IPS DF 4.7 (cell line): ENCODE data around the gene BTG2.
"Not testable (repeated sequence)": the region's sequence is repeated elsewhere in the genome, so short reads cannot be mapped to it uniquely, and the experiment has no call there.

ENCODE experiments used
- DNase-seq: peaks from one replicate; pipeline ENCODE4 v3.0.0-alpha.2; 2013; ENCODE audit warnings: low spot score; ENCODE audit errors: extremely low read depth

The BTG2 gene

DNA sequence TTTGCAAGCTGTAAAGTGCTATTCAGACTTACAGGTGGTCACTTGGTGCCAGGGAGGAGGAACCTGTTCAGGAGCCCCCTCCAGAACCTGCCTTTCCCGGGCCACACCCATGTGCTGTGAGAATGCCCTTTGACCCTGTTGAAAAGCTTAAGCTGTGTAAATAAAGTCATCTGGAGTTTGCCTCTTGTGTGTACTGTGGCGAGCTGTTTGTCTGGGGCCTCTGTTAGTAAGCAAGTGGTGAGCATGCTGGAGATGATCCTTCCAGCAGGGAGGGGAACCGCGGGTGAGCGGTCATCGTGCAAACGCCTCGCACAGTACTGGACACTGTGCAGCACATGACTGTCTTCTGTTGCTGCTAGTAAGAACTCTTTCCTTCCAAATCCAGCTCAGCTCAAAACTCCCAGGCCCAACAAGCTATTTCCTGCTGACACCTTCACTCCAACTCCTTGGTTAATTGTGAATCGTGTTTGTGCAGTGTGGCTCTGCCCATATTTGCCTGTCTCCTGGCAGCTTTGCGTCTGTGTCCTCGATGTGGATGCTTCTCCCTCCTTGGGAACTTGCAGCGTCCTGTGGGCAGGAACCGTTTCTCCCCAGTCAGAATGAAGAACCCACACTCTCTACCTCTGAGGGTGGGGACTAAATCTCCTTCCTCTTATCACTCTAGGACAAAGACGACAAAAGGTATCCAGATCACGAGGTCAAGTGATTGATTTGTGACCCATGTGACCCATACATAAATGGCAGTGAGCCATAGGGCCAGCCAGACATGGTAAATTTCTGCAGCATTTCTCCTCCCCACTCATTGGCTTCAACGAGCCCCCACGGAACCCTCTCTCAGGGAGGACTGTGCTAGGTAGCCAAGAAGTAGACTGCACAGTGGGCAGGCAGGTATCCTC lies 13.9 kb upstream of the BTG2 start:
- DNase-seq: no peak

DNA sequence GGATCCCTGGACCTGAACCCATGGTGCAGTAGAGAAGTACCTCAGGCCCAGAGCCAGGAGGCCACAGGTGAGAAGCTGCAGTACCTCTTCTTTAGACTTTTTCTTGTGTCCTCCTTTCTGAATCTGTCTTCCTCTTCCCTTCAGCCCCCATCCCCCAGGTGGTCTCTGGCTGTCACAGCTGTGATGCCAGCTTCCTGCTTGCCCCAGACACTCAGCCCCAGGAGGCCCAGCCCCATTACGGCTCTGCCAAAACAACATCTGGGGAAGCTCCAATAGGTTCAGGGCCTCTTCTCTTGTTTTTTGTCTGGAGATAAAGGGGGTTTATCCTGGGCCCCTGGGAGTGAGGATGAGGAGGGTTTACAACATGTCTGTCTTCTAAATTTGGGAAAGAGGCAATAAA lies 9.5 kb upstream of the BTG2 start:
- DNase-seq: no peak

DNA sequence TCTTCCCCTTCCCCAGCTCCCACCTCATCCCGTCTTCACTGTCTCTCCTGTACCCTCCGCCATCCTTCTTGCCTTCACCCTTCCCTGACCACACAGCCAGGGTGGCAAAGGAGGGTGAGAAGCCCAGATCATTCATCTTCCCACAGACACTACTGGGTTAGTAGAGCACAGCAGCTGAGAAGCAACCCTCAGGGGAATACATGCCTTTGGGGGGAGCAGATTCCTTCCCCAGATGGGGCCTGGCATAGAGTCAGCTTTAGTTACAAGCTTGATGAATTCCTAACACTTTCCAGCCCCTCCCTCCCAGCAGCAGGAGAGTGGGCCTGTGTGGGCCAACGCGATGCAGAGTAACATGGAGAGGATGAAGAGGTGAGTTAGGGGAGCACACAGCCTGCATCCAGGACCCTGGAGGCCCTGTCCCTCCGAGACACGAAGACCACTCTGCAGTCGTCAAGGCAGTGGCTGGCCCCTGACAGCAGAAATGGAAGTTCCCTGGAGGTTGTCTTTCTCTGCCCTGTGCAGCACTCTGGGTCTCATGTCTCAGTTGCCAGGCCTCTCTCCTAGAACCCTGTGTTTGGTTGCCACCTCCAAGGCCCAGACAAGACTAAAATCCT lies 8.8 kb upstream of the BTG2 start:
- no peak for DNase-seq

DNA sequence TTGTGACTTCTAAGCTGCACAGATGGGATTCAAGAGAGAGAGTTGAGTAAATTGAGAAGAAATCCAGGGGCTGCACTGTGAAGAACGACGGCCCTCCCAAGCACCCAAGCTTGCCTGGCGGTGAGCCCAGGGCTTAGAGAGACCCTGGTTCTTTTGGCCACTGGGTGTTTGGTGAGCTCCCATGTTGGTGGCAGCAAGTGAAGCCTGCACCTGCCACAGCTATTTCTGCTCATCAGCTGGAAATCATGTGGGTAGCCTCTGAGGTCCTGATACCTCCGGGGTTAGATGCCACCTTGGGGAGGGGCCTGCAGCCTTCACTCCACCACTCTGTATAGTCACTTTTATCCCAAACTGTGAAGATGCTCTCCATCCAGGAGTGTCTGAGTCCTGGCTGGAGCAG lies 6.2 kb upstream of the BTG2 start:
- DNase-seq: no peak

DNA sequence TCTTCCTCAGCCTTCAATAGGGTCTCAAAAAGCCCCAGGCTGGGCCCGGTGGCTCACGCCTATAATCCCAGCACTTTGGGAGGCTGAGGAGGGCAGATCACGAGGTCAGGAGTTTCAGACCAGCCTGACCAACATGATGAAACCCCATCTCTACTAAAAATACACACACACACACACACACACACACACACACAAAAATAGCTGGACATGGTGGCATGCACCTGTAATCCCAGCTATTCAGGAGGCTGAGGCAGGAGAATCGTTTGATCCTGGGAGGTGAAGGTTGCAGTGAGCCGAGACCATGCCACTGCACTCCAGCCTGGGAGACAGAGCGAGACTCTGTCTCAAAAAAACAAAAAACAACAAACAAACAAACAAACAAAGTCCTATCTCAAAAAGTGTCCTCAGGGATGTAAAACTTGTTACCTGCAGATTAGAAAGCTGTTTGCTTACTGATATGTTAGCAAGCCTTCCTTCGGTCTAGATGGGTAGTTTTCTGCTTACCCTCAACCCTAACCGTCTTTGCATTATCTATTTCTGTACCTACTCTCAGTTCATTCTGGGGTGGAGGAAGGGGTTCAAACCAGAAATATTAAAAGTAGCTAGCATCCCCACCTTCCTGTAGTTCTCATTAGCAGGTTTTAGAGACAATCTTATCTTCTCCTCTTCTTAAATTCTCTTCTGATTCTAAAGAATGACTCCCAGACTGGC lies 5.4 kb upstream of the BTG2 start:
- not testable (repeated sequence) for DNase-seq

DNA sequence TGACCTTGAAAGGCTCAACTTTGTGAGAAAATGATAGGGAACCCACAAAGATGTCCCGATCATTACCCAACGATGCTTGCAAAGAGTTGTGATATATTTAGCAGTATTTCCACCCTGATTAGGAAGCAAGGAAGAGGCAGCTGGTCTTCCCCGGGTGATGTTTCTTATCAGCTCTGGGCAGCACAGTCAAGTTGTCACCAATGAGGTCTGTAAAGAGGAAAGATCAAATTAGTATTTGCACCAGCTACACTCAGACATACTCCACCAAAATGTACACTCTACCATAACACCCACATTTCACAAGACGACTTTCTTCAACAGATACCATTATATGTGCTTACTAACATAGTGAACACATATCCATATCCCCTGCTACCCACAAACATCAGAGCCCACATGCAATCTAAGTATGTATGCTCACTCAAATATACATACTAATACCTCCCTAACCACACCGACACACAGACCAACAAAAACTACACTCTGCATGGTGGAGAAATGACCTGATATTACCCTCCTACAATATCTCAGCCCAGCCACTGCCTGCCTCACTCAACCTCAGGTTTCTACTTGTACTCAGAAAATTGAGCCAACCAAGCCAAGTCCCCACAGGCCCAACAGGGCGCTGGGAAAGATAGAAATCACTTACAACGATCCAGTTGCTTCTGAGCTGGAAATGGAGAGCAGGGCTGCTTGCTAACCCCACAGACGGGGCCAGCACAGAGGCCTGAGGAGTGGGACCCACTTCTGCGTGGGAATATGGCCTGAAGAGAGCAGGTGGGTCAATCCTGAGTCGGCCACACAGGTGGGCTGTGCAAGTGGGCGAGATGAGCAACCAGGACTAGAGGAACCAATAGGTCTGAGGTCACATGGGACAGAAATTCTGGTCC lies 4.6 kb upstream of the BTG2 start:
- DNase-seq: no peak

DNA sequence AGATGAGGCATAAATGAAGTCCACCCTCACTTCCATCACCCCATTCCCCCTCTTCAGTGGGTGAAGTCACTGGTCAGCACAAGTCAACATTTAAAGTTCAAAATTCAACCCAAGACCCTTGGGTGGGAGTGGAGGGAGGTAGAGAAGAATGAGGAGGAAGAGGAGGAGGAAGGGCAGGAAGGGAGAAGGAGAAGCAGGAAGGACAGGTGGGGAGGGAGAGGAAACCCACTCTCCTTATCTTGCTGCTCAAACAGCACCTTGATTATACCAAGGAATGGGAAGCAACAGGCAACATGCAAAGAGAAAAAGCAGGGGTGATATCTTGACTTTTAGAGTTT lies 4.0 kb upstream of the BTG2 start:
- DNase-seq: no peak

DNA sequence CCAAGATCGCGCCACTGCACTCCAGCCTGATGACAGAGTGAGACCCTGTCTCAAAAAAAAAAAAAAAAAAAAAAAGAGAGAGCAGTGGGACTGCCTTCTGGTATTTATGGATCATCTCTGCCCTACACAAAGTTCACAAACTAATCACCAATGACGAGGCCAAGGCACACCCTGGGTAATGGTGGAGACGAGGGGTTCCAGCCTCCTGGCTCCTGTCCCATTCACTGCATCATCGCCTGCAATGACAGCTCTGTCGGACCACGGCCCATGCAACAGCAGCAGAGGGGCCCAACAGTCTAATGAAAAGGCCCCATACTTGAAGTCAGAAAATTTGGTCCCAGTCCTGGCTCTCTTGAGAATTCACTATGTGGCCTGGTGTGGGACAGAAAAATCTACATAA lies 2.9 kb upstream of the BTG2 start:
- no peak for DNase-seq

DNA sequence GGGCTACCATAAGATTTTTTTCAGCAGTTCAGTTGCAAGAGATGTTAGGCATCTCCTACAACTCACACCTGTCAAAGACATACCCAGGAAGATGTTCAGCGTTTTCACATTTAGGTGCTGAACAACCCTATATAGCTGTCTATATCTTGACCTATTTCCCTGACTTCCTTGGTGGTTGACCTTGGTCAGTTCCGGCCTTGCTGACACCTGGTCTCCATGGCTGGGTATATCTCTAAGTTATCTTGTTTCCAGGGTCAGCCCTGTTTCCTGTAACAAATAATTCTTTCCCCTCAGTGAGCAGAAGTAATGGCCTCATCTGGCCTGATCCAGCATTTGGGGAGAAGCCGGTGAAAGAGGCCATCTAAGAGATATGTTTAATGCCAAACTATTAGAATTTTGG lies 2.4 kb upstream of the BTG2 start:
- no peak for DNase-seq

DNA sequence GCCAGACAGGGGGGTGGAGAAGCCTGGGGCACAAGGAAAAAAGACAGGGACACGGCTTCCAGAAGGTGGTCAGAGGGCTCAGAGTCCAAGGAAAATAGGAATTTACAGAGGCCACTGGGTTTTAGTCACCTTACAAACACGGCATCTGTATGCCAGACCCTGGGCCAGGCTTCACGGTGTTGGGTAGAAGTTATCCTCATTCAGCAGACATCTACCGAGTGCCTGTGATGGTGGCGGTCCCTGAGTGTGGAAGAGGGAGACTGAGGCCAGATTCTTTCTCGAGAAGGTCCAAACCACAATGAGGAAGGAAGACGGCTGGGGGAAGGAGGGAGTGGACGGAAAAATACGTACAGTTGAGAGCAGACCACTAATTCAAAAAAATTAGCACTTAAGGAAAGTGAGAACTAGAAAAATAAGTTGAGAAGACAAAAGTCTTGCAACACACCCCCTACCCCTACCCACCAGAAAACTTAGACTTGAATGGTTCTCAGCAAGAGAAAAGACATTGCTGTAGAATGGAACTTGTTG lies 864 bp upstream of the BTG2 start:
- DNase-seq: no peak

DNA sequence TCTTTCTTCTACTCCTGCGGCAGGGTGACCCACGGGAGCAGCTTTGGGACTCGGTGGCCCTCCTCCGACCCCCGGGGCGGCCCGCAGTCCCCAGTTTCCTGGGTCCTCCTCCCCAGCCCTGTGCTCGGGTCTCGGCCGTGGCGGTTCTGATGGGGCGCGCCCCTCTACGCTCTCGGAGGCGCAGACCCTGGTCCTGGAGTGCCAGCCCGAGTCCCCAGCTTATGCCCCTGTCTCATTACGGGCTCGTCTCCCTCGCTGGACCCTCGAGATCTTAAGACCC lies 430 bp downstream of the BTG2 start:
- no peak for DNase-seq

DNA sequence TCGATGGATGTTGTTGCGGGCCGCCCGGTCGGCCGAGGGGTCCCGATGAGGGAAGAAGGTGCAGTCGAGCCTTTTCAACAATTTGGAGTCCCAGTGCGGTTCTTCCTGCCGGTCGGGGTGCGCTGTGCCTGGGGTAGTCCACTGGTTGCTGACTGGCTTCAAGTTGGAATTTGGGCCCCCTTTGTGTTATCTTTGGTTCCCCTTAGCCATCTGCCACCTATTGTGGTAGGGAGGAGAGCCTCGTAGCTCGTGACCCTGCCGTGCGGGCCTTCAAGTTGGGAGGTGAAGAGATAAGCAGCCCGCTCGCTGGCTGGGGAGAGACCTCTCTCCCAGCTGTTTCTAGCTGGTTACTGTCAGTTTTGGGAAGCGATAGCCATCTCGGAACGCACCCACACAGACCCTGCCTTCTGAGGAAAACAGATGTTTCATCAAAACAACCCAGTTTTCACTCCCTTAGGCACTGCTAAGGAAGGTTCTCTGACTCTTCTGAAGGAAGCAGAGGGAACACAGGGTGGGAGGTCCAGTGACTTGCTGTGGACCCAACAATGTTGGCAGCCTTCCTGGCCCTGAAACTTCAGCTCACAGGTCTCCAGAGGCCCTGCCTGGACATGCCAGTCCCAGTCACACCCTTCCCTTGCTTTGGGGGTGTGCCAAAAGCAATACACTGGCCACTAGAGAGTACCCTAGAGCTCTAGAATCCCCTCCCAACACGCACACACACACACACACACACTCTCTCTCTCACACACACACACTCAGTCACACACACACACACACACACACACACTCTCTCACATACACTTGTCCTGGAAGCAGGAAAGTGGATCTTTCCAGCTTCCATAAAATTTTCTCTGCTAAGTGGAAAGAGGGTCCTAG lies 1.0 kb downstream of the BTG2 start:
- DNase-seq: no peak

DNA sequence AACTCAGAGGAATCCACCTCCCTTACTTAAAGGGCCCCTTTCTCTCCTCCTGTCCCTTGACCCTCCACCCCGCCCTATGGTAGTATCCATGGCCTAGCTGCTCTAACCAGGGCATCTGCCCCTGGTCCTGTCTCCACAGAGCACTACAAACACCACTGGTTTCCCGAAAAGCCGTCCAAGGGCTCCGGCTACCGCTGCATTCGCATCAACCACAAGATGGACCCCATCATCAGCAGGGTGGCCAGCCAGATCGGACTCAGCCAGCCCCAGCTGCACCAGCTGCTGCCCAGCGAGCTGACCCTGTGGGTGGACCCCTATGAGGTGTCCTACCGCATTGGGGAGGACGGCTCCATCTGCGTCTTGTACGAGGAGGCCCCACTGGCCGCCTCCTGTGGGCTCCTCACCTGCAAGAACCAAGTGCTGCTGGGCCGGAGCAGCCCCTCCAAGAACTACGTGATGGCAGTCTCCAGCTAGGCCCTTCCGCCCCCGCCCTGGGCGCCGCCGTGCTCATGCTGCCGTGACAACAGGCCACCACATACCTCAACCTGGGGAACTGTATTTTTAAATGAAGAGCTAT lies 1.7 kb downstream of the BTG2 start:
- DNase-seq: no peak

DNA sequence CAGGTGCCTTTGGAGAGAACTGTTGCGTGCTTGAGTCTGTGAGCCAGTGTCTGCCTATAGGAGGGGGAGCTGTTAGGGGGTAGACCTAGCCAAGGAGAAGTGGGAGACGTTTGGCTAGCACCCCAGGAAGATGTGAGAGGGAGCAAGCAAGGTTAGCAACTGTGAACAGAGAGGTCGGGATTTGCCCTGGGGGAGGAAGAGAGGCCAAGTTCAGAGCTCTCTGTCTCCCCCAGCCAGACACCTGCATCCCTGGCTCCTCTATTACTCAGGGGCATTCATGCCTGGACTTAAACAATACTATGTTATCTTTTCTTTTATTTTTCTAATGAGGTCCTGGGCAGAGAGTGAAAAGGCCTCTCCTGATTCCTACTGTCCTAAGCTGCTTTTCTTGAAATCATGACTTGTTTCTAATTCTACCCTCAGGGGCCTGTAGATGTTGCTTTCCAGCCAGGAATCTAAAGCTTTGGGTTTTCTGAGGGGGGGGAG lies 2.4 kb downstream of the BTG2 start:
- no peak for DNase-seq

DNA sequence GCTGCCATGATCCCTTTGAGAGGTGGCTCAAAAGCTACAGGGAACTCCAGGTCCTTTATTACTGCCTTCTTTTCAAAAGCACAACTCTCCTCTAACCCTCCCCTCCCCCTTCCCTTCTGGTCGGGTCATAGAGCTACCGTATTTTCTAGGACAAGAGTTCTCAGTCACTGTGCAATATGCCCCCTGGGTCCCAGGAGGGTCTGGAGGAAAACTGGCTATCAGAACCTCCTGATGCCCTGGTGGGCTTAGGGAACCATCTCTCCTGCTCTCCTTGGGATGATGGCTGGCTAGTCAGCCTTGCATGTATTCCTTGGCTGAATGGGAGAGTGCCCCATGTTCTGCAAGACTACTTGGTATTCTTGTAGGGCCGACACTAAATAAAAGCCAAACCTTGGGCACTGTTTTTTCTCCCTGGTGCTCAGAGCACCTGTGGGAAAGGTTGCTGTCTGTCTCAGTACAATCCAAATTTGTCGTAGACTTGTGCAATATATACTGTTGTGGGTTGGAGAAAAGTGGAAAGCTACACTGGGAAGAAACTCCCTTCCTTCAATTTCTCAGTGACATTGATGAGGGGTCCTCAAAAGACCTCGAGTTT lies 3.1 kb downstream of the BTG2 start:
- no peak for DNase-seq

DNA sequence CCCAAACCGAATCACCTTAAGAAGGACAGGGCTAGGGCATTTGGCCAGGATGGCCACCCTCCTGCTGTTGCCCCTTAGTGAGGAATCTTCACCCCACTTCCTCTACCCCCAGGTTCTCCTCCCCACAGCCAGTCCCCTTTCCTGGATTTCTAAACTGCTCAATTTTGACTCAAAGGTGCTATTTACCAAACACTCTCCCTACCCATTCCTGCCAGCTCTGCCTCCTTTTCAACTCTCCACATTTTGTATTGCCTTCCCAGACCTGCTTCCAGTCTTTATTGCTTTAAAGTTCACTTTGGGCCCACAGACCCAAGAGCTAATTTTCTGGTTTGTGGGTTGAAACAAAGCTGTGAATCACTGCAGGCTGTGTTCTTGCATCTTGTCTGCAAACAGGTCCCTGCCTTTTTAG lies 3.6 kb downstream of the BTG2 start:
- DNase-seq: no peak

DNA sequence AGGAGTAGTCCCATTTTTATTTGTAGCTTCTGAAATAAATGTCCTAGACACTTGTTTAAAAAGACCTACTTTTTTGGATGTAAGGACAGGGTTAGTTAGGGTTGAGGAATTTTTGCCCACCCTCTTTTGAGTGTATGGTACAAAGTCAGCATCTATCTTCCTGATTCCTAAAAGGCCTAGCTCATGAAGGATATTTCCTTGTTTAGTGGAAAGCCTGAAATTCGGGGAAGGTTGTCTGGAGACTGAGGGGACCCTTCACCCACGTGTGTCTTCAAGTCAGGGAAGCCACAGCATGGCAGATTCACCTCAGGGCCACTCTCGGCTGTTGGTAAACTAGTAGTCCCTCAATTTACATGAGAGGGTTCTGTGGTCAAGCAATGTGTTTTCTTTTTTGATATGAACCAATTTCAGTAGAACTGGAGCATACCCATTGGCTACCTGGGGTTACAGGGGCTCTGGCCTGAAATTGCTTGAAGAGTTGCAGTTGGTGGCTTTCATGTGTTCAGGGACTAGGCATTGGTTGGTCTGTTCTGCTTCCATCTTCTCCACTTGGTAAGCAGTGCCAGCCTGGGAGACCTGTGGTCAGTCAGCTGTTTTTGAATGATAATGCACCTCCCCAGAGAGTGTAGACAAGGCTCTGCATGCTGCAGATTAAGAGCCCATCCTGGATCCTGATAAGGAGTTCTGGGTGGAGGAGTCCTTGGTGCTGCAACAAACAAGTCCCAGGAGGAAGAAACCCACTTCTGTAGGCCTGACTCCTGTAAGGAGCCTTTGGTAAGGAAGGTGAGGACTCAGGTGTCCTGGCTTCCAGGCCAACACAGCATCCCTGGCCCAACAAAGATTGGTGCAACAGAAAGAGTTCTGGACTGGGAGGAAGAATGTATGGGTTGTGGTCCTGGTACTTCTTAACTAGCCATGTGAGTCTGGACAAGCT lies 6.3 kb downstream of the BTG2 start:
- DNase-seq: no peak

DNA sequence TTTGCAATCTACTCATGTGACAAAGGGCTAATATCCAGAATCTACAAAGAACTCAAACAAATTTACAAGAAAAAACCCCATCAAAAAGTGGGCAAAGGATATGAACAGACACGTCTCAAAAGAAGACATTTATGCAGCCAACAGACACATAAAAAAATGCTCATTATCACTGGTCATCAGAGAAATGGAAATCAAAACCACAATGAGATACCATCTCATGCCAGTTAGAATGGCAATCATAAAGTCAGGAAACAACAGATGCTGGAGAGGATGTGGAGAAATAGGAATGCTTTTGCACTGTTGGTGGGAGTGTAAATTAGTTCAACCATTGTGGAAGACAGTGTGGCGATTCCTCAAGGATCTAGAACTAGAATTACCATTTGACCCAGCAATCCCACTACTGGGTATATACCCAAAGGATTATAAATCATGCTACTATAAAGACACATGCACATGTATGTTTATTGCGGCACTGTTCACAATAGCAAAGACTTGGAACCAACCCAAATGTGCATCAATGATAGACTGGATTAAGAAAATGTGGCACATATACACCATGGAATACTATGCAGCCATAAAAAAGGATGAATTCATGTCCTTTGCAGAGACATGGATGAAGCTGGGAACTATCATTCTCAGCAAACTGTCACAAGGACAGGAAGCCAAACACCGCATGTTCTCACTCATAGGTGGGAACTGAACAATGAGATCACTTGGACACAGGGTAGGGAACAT lies 8.9 kb downstream of the BTG2 start:
- not testable (repeated sequence) for DNase-seq
